B cell (primary cell): ENCODE data around the gene MAD1L1. TPM values are rescaled to one million over a fixed set of nuclear protein-coding genes. Genes with fewer than 3 reads are reported as not detected.

Experiments used
- ATAC-seq: fragments of 200-7000 bp; cut with Tn5 transposase; one replicate; pipeline ENCODE4 v1.10.0; 2021; ENCODE audit warnings: low read depth, mild to moderate bottlenecking, moderate number of reproducible peaks, moderate library complexity
- CTCF ChIA-PET: fragments of 350-600 bp; sonication (Branson Sonifier 250); formaldehyde crosslinking; loops from one replicate; lab custom pipeline; 2021; ENCODE audit warnings: antibody characterized with exemption, inconsistent platforms; lab: Charles Lee
- POLR2A ChIA-PET: fragments of 350-600 bp; sonication (Branson Sonifier 250); formaldehyde crosslinking; loops from one replicate; lab custom pipeline; 2021; ENCODE audit warnings: antibody characterized with exemption; lab: Charles Lee
- DNase-seq: peaks from one replicate; pipeline ENCODE4 v3.0.0; 2013
- H2AFZ ChIP-seq: 2 replicates; pipeline ENCODE4 v1.6.1; 2012; ENCODE audit warnings: mild to moderate bottlenecking, low read depth, low read length; ENCODE audit not compliant: insufficient read depth, poor library complexity, severe bottlenecking
- H3K27ac ChIP-seq, 2 donors: 1 replicate in 1 of 2; 2 replicates in 1 of 2; pipeline ENCODE4 v1.5.1; 2012 to 2013; ENCODE audit warnings: low read length in 2 of 2, mild to moderate bottlenecking in 2 of 2, moderate library complexity in 1 of 2
- H3K27me3 ChIP-seq, 4 experiments: fragments of 200-600 bp in 1 of 4; sonication (generic) in 1 of 4; replicated peaks in 1 of 4; 1 replicate in 2 of 4; 2 replicates in 2 of 4; pipeline versions ENCODE4 v1.6.1 to v1.7.0; 2013 to 2016; ENCODE audit warnings: low read length in 3 of 4, mild to moderate bottlenecking in 2 of 4, mixed read lengths in 1 of 4, moderate library complexity in 1 of 4; ENCODE audit not compliant: insufficient read depth in 4 of 4, control insufficient read depth in 3 of 4; ENCODE audit errors: control extremely low read depth in 1 of 4
- H3K36me3 ChIP-seq, 2 experiments: replicated peaks in 1 of 2; 1 replicate in 1 of 2; 2 replicates in 1 of 2; pipeline versions ENCODE4 v1.6.1 to v1.7.1; 2013; ENCODE audit warnings: low read length in 1 of 2; ENCODE audit not compliant: insufficient read depth in 2 of 2, control insufficient read depth in 1 of 2; ENCODE audit errors: control extremely low read depth in 1 of 2, extremely low read depth in 1 of 2
- H3K4me1 ChIP-seq, 2 donors: fragments of 200-600 bp in 1 of 2; sonication (generic) in 1 of 2; 1 replicate in 1 of 2; 2 replicates in 1 of 2; pipeline versions ENCODE4 v1.5.1 to v1.6.1; 2013 to 2017; ENCODE audit warnings: low read length in 2 of 2; ENCODE audit not compliant: control insufficient read depth in 2 of 2, insufficient read depth in 2 of 2
- H3K4me2 ChIP-seq: replicated peaks from 2 replicates; pipeline ENCODE3; 2012; ENCODE audit warnings: mild to moderate bottlenecking, low read depth, low read length; ENCODE audit not compliant: poor library complexity, severe bottlenecking
- H3K4me3 ChIP-seq, 5 experiments: fragments of 200-600 bp in 1 of 5; sonication (generic) in 1 of 5; 1 replicate in 3 of 5; 2 replicates in 2 of 5; pipeline versions ENCODE4 v1.5.1 to v1.7.0; 2011 to 2016; ENCODE audit warnings: low read length in 4 of 5, mild to moderate bottlenecking in 4 of 5, low read depth in 2 of 5, control low read depth in 1 of 5, moderate library complexity in 1 of 5; ENCODE audit not compliant: insufficient read depth in 1 of 5; ENCODE audit errors: control extremely low read depth in 1 of 5, extremely low read depth in 1 of 5
- H3K79me2 ChIP-seq: fragments of 200-600 bp; sonication (generic); one replicate; pipeline ENCODE4 v1.6.0; 2016; ENCODE audit warnings: low read length; ENCODE audit not compliant: control insufficient read depth, insufficient read depth
- H3K9ac ChIP-seq: fragments of 200-600 bp; sonication (generic); 2 replicates; pipeline ENCODE4 v1.6.1; 2017; ENCODE audit warnings: mild to moderate bottlenecking, low read length, moderate library complexity
- H3K9me3 ChIP-seq, 3 donors: one replicate each; pipeline versions ENCODE4 v1.6.1 to v1.7.1; 2013; ENCODE audit warnings: low read length in 2 of 3; ENCODE audit not compliant: control insufficient read depth in 2 of 3, insufficient read depth in 1 of 3; ENCODE audit errors: control extremely low read depth in 1 of 3
- H4K20me1 ChIP-seq: 2 replicates; pipeline ENCODE4 v1.6.0; 2012; ENCODE audit warnings: mild to moderate bottlenecking, low read length; ENCODE audit not compliant: insufficient read depth, control insufficient read depth, poor library complexity, severe bottlenecking
- H3K27ac Mint-ChIP-seq: one replicate; pipeline ENCODE4 v1.8.0; 2021; ENCODE audit warnings: mixed read lengths
- H3K27me3 Mint-ChIP-seq: one replicate; pipeline ENCODE4 v1.8.0; 2021; ENCODE audit warnings: mixed read lengths
- H3K4me1 Mint-ChIP-seq: one replicate; pipeline ENCODE4 v1.8.0; 2021; ENCODE audit warnings: mixed read lengths
- H3K4me3 Mint-ChIP-seq: one replicate; pipeline ENCODE4 v1.8.0; 2021; ENCODE audit warnings: mixed read lengths
- H3K9me3 Mint-ChIP-seq: one replicate; pipeline ENCODE4 v1.8.0; 2022; ENCODE audit warnings: mixed read lengths; ENCODE audit not compliant: insufficient read depth
- EZH2 ChIP-seq: IDR thresholded peaks from 2 replicates; pipeline ENCODE4 v1.6.1; 2012; ENCODE audit warnings: borderline replicate concordance, low read depth, mild to moderate bottlenecking, moderate library complexity, low read length; ENCODE audit not compliant: insufficient read depth, poor library complexity, severe bottlenecking
- WGBS: methylation state at CpG from one replicate; pipeline ENCODE4 v1.1.5; 2013; ENCODE audit warnings: missing lambda C conversion rate; ENCODE audit not compliant: insufficient coverage; 5-methylcytosine and 5-hydroxymethylcytosine counted together
- intact Hi-C: fragments of 100-400 bp; cut with micrococcal nuclease; formaldehyde crosslinking; loops from one replicate; pipeline ENCODE4 v1.10.0; 2022
- polyA plus RNA-seq: library from polyadenylated mRNA; depleted of rRNA; stranded (reverse); fragments of >200 nt; gene quantifications from 2 replicates; pipeline ENCODE4 v1.2.3, GENCODE V29; 2012
- total RNA-seq, 2 donors: library from RNA; stranded (reverse); fragments of 120-200 nt in 1 of 2; gene quantifications; 1 replicate in 1 of 2; 2 replicates in 1 of 2; pipeline versions ENCODE4 v1.2.3 to v1.2.4, GENCODE V29; 2013 to 2022
- TF ChIP-seq, protein P1 (sequence below): fragments of 200-600 bp; IDR thresholded peaks from one replicate; pipeline ENCODE4 v1.8.0; 2022; ENCODE audit warnings: antibody characterized with exemption, mild to moderate bottlenecking

Gene MAD1L1
- total and polyA plus RNA-seq, 2 donors (not counting 1 experiment from before 2014, with no cell fraction given) = 86.7 to 110 TPM

DNA sequence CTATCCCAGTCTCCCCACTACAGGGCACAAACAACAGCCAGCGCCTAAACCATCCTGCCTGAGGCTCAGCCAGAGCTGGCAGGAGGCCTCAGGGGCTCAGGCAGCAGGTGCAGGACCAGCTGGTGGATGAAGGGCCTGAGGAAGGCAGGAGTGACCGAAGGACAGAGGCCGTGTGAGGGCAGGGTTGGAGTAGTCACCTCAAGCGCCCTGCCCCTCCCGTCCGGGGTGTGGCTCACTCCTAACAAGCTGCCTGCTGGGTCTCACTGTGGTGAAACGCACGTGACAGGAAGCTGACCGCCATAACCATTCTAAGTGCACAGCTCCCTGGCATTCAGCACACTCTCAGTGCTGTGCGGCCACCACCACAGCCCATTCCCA lies 281.6 kb downstream of the MAD1L1 start:
- Histone ChIP-seq H3K4me3 (no peak overlapping the region), H3K36me3 (peaks cover 0 to 6% of the 10 kb centered on the region in 2 experiments), H4K20me1 (no peaks in the 10 kb centered on the region), H3K4me2 (peak overlapping the region; percentile 37), H3K27ac (no peak overlapping the region), H3K9ac (peak overlapping the region; percentile 11), H3K9me3 (no peaks in the 10 kb centered on the region), H2AFZ (no peak overlapping the region), H3K79me2 (peaks cover 16% of the 10 kb centered on the region), H3K27me3 (no peaks in the 10 kb centered on the region), H3K4me1 (peaks cover 4 to 11% of the 10 kb centered on the region in 2 donors)
- no peaks in the 10 kb centered on the region for H3K27me3 Mint-ChIP-seq
- intact Hi-C loops = no loop called here
- ATAC-seq (peak; percentile 31), DNase-seq (no peak)
- ChIA-PET CTCF (no interaction called here), POLR2A (interaction anchor here (0.6 to 1.4 kb wide), 2 partner anchors 29 to 111 kb away, joined by 3 to 6 read pairs; no protein-coding TSS in a partner anchor)
- H3K27ac Mint-ChIP-seq = no peak overlapping the region
- no peaks in the 10 kb centered on the region for H3K9me3 Mint-ChIP-seq
- no peak for TF ChIP-seq EZH2
- TF ChIP-seq, protein P1, sequence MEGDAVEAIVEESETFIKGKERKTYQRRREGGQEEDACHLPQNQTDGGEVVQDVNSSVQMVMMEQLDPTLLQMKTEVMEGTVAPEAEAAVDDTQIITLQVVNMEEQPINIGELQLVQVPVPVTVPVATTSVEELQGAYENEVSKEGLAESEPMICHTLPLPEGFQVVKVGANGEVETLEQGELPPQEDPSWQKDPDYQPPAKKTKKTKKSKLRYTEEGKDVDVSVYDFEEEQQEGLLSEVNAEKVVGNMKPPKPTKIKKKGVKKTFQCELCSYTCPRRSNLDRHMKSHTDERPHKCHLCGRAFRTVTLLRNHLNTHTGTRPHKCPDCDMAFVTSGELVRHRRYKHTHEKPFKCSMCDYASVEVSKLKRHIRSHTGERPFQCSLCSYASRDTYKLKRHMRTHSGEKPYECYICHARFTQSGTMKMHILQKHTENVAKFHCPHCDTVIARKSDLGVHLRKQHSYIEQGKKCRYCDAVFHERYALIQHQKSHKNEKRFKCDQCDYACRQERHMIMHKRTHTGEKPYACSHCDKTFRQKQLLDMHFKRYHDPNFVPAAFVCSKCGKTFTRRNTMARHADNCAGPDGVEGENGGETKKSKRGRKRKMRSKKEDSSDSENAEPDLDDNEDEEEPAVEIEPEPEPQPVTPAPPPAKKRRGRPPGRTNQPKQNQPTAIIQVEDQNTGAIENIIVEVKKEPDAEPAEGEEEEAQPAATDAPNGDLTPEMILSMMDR = no peak
- WGBS = 53% methylated on average over 9 of the region's 10 CpGs
- H3K4me3 Mint-ChIP-seq = no peak overlapping the region
- H3K4me1 Mint-ChIP-seq = peaks cover 8% of the 10 kb centered on the region

DNA sequence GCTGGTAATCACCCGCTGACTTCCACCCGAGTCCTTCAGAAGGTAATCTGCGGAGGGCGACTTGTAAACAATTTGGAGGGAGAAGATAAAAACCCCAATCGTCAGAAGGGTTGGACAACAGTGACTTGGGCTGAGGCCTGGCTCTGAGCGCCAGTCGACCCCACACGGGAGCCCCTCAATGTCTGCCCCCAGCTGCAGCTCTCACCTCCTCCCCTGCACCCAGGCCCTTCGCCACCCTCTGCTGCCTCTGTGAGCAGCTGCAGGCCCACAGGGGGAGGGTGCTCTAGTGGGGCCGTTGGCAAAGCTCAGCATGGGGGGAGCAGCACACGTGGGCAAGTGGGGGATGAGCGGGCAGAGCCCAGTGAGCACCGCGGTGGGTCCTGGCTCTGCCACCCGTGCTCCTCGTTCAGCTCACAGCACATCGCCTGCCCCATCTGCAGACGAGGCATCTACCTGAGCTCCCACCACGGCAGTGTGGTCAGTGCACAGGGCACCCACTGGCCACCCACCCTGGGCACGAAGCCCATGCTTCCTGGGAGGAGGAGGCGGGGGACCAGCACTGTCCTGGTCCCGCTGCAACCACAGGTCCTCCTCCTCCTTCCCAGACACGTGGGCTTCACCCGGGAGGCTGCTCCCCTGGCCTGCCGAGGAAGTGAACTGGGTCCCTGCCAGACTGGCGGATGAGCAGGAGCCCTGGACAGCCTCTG lies 282.1 kb downstream of the MAD1L1 start:
- H2AFZ ChIP-seq = no peak overlapping the region
- ATAC-seq (no peak), DNase-seq (no peak)
- peaks cover 0 to 7% of the 10 kb centered on the region in 2 experiments for H3K36me3 ChIP-seq
- H3K27me3 ChIP-seq = no peaks in the 10 kb centered on the region
- intact Hi-C loops = no loop called here
- ChIA-PET CTCF (no interaction called here), POLR2A (interaction anchor here (0.6 to 1.4 kb wide), 3 partner anchors 29 to 443 kb away, joined by 3 to 6 read pairs (median 4); no protein-coding TSS in a partner anchor)
- peak overlapping the region; percentile 11 for H3K9ac ChIP-seq
- H3K27ac ChIP-seq = no peak overlapping the region
- no peak overlapping the region for H3K4me3 ChIP-seq
- TF ChIP-seq EZH2 = no peak
- peaks cover 8% of the 10 kb centered on the region for H3K4me1 Mint-ChIP-seq
- H3K27me3 Mint-ChIP-seq = no peaks in the 10 kb centered on the region
- 60% methylated on average over 23 of the region's 26 CpGs for WGBS
- no peaks in the 10 kb centered on the region for H3K9me3 ChIP-seq
- no peak overlapping the region for H3K4me3 Mint-ChIP-seq
- peaks cover 14% of the 10 kb centered on the region for H3K79me2 ChIP-seq
- no peak overlapping the region for H3K27ac Mint-ChIP-seq
- peaks cover 4 to 11% of the 10 kb centered on the region in 2 donors for H3K4me1 ChIP-seq
- no peaks in the 10 kb centered on the region for H4K20me1 ChIP-seq
- no peaks in the 10 kb centered on the region for H3K9me3 Mint-ChIP-seq
- H3K4me2 ChIP-seq = peak overlapping the region; percentile 37
